Astrocyte of the cerebellum (primary cell): Measurements from ENCODE around the gene CCT7.
A peak's percentile ranks its signal among the peaks of the same experiment; 100 is the strongest.

Experiments used
- DNase-seq: peaks from one replicate; pipeline ENCODE4 v3.0.0-alpha.2; 2011; ENCODE audit warnings: low read depth
- H3K4me3 ChIP-seq: 2 replicates; pipeline ENCODE4 v1.5.1; 2011; ENCODE audit warnings: mild to moderate bottlenecking, low read depth, low read length, moderate library complexity
- CTCF ChIP-seq: IDR thresholded peaks from 2 replicates; pipeline ENCODE4 v1.5.1; 2012; ENCODE audit warnings: low read length, low read depth, moderate library complexity, mild to moderate bottlenecking; ENCODE audit errors: missing control alignments
- in situ Hi-C: cut with HindIII; loops from 2 replicates; pipeline ENCODE4 v1.10.0; 2017; ENCODE audit warnings: low sequenced_read_pairs

CCT7 gene

GRCh38 chr2:73282924-73283544 lies 48.9 kb downstream of the CCT7 start:
- no peak for DNase-seq
- no peak for TF ChIP-seq CTCF
- in situ Hi-C loops, result no loop called here
- H3K4me3 ChIP-seq, result peak overlapping the region; percentile 59

- in situ Hi-C loops, result no loop called here
- TF ChIP-seq CTCF, result no peak
- H3K4me3 ChIP-seq, result peak overlapping the region; percentile 59
- DNase-seq, result no peak
Observed at GRCh38 chr2:73283545-73284295, 49.6 kb downstream of the CCT7 start.

GRCh38 chr2:73284296-73285158 lies 50.4 kb downstream of the CCT7 start, which contains the start of gene FBXO41:
TSS of gene FBXO41 (minus strand) at chr2:73284478. CDS start at chr2:73269630, 14,848 bp downstream.
- DNase-seq, result no peak
- no peak for TF ChIP-seq CTCF
- in situ Hi-C loops, result no loop called here
- H3K4me3 ChIP-seq, result peak within 1 kb of the TSS; percentile 59

- no peak for DNase-seq
Observed at GRCh38 chr2:73285159-73285739, 51.1 kb downstream of the CCT7 start.

GRCh38 chr2:73286134-73286655 lies 52.1 kb downstream of the CCT7 start:
- in situ Hi-C loops, result no loop called here
- no peak for DNase-seq
- no peak overlapping the region for H3K4me3 ChIP-seq
- TF ChIP-seq CTCF, result no peak

More at GRCh38 chr2:73285159-73285739, 51.1 kb downstream of the CCT7 start:
- TF ChIP-seq CTCF, result no peak
- in situ Hi-C loops, result no loop called here
- no peak overlapping the region for H3K4me3 ChIP-seq

- in situ Hi-C loops, result no loop called here
- no peak for DNase-seq
- TF ChIP-seq CTCF, result no peak
- no peak overlapping the region for H3K4me3 ChIP-seq
Observed at GRCh38 chr2:73289304-73289703, 55.2 kb downstream of the CCT7 start.
